HEK293 (cell line): ENCODE results near the gene OSBPL1A.

ENCODE experiments used
- CTCF ChIA-PET: fragments of 350-600 bp; formaldehyde crosslinking; extraction: SDS; loops from one replicate; lab custom pipeline; 2021; ENCODE audit warnings: antibody characterized with exemption; lab: Yijun Ruan, JAX
- POLR2A ChIA-PET: fragments of 300-600 bp; formaldehyde crosslinking; extraction: SDS; loops from one replicate; lab custom pipeline; 2020; ENCODE audit warnings: antibody characterized with exemption, inconsistent platforms; lab: Yijun Ruan, JAX
- H3K27ac ChIP-seq: fragments of 200-500 bp; sonication (Bioruptor generic); 2 replicates; pipeline ENCODE4 v1.5.1; 2014; ENCODE audit warnings: low read depth, low read length, control low read depth, inconsistent platforms; ENCODE audit errors: extremely low read depth
- H3K36me3 ChIP-seq, 2 experiments: fragments of 200-500 bp in 1 of 2; sonication (Bioruptor generic) in 1 of 2; 1 replicate in 1 of 2; 2 replicates in 1 of 2; pipeline ENCODE4 v1.5.1; 2014 to 2017; ENCODE audit warnings: inconsistent platforms in 2 of 2, low read length in 2 of 2; ENCODE audit not compliant: control insufficient read depth in 2 of 2, insufficient read depth in 1 of 2
- H3K4me1 ChIP-seq: fragments of 200-500 bp; sonication (Bioruptor generic); 2 replicates; pipeline ENCODE4 v1.5.1; 2014; ENCODE audit warnings: mild to moderate bottlenecking, low read length, inconsistent platforms; ENCODE audit not compliant: control insufficient read depth, insufficient read depth
- H3K4me3 ChIP-seq: 2 replicates; pipeline ENCODE4 v1.5.1; 2011; ENCODE audit warnings: low read depth, mild to moderate bottlenecking, control low read depth, low read length, moderate library complexity
- H3K9me3 ChIP-seq: fragments of 200-500 bp; sonication (Bioruptor generic); 2 replicates; pipeline ENCODE4 v1.5.1; 2014; ENCODE audit warnings: low read depth, low read length, inconsistent platforms; ENCODE audit not compliant: control insufficient read depth, insufficient read depth
- ATF2 ChIP-seq: fragments of 450-650 bp; formaldehyde crosslinking; IDR thresholded peaks from 2 replicates; pipeline ENCODE4 v1.5.1; 2016; ENCODE audit warnings: missing biosample characterization, missing genetic modification characterization, low read depth
- PRDM6 ChIP-seq: fragments of 450-650 bp; formaldehyde crosslinking; IDR thresholded peaks from 2 replicates; pipeline ENCODE4 v1.5.1; 2017; ENCODE audit warnings: missing biosample characterization, missing genetic modification characterization
- ZNF121 ChIP-seq: fragments of 450-650 bp; formaldehyde crosslinking; IDR thresholded peaks from 2 replicates; pipeline ENCODE4 v1.5.1; 2016; ENCODE audit warnings: missing biosample characterization, missing genetic modification characterization
- ZNF132 ChIP-seq: fragments of 450-650 bp; formaldehyde crosslinking; IDR thresholded peaks from 2 replicates; pipeline ENCODE4 v1.5.1; 2017; ENCODE audit warnings: missing biosample characterization, missing genetic modification characterization, borderline replicate concordance
- ZNF571 ChIP-seq: fragments of 450-650 bp; formaldehyde crosslinking; IDR thresholded peaks from 2 replicates; pipeline ENCODE4 v1.5.0; 2017; ENCODE audit warnings: missing biosample characterization, missing genetic modification characterization
- ZNF629 ChIP-seq: fragments of 450-650 bp; formaldehyde crosslinking; IDR thresholded peaks from 2 replicates; pipeline ENCODE4 v1.5.1; 2017; ENCODE audit warnings: missing biosample characterization, missing genetic modification characterization
- ZNF664 ChIP-seq: fragments of 450-650 bp; formaldehyde crosslinking; IDR thresholded peaks from 2 replicates; pipeline ENCODE4 v1.5.1; 2016; ENCODE audit warnings: missing biosample characterization, missing genetic modification characterization
- TF ChIP-seq, protein P1 (sequence below): fragments of 450-650 bp; formaldehyde crosslinking; IDR thresholded peaks from 2 replicates; pipeline ENCODE4 v1.5.1; 2016; ENCODE audit warnings: missing biosample characterization, missing genetic modification characterization, low read depth

Gene OSBPL1A

GRCh38 chr18:24204904-24205303, 192.7 kb downstream of the OSBPL1A start:
- Histone ChIP-seq H3K4me1 (0 out of 2 replicates have a peak, but pooled peaks cover 3% of the 10 kb centered on the region), H3K36me3 (no peaks in the 10 kb centered on the region), H3K4me3 (no peak overlapping the region), H3K9me3 (no peaks in the 10 kb centered on the region), H3K27ac (no peak overlapping the region)
- ChIA-PET CTCF (interaction anchor here (2.1 kb wide), 1 partner anchor 28 kb away, joined by 10 read pairs; no protein-coding TSS in a partner anchor), POLR2A (interaction anchor here (1.0 to 1.5 kb wide), 2 partner anchors 11 to 66 kb away, joined by 3 to 7 read pairs; partner anchors contain the start of gene CABYR)
- no peak for TF ChIP-seq ZNF571 (tag by site-specific recombination)
- no peak for TF ChIP-seq ZNF132 (tag by site-specific recombination)
- TF ChIP-seq ZNF664 (tag by site-specific recombination) = peak; percentile 85
- TF ChIP-seq PRDM6 (tag by site-specific recombination) = 0 out of 2 replicates have a peak, but pooled peaks have one; percentile 23

- TF ChIP-seq ZNF629 (tag by site-specific recombination) (0 out of 2 replicates have a peak, but pooled peaks have one; percentile 21), PRDM6 (tag by site-specific recombination) (peak; percentile 40; the same call in 1 of the 2 replicates), ATF2 (tag by site-specific recombination) (peak; percentile 55; the same call in 1 of the 2 replicates), ZNF121 (tag by site-specific recombination) (no peak)
- TF ChIP-seq, protein P1, sequence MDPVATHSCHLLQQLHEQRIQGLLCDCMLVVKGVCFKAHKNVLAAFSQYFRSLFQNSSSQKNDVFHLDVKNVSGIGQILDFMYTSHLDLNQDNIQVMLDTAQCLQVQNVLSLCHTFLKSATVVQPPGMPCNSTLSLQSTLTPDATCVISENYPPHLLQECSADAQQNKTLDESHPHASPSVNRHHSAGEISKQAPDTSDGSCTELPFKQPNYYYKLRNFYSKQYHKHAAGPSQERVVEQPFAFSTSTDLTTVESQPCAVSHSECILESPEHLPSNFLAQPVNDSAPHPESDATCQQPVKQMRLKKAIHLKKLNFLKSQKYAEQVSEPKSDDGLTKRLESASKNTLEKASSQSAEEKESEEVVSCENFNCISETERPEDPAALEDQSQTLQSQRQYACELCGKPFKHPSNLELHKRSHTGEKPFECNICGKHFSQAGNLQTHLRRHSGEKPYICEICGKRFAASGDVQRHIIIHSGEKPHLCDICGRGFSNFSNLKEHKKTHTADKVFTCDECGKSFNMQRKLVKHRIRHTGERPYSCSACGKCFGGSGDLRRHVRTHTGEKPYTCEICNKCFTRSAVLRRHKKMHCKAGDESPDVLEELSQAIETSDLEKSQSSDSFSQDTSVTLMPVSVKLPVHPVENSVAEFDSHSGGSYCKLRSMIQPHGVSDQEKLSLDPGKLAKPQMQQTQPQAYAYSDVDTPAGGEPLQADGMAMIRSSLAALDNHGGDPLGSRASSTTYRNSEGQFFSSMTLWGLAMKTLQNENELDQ (tag by site-specific recombination) = no peak
- TF ChIP-seq, all 188 proteins: peak for 3
- H3K27ac ChIP-seq = no peak overlapping the region
- no peak overlapping the region for H3K4me3 ChIP-seq
- ChIA-PET CTCF (interaction anchor here (0.6 to 1.9 kb wide), 4 partner anchors 11 to 342 kb away, joined by 3 to 4 read pairs (median 3); no protein-coding TSS in a partner anchor), POLR2A (interaction anchor here (1.3 kb wide), 1 partner anchor 63 kb away, joined by 5 read pairs; the partner anchor contains the start of gene CABYR)
- no peaks in the 10 kb centered on the region for H3K9me3 ChIP-seq
- H3K4me1 ChIP-seq = 0 out of 2 replicates have a peak, but pooled peaks cover 3% of the 10 kb centered on the region
- no peaks in the 10 kb centered on the region for H3K36me3 ChIP-seq
These were observed 195.6 kb downstream of the OSBPL1A start for GRCh38 chr18:24201699-24202687.
